ENCODE data around the gene CFAP107.

GRCh38 chr1:12712929-12713328 lies 33.1 kb upstream of the CFAP107 start:
- TF ChIP-seq EZH2 (IDR thresholded peaks at IDR 0.05) = no peak
- TF ChIP-seq, protein P1, sequence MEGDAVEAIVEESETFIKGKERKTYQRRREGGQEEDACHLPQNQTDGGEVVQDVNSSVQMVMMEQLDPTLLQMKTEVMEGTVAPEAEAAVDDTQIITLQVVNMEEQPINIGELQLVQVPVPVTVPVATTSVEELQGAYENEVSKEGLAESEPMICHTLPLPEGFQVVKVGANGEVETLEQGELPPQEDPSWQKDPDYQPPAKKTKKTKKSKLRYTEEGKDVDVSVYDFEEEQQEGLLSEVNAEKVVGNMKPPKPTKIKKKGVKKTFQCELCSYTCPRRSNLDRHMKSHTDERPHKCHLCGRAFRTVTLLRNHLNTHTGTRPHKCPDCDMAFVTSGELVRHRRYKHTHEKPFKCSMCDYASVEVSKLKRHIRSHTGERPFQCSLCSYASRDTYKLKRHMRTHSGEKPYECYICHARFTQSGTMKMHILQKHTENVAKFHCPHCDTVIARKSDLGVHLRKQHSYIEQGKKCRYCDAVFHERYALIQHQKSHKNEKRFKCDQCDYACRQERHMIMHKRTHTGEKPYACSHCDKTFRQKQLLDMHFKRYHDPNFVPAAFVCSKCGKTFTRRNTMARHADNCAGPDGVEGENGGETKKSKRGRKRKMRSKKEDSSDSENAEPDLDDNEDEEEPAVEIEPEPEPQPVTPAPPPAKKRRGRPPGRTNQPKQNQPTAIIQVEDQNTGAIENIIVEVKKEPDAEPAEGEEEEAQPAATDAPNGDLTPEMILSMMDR (IDR thresholded peaks at IDR 0.05) = no peak
- no peak for TF ChIP-seq EZH2phosphoT487 (IDR thresholded peaks at IDR 0.05)
